HG03045 (cell line): Measurements from ENCODE around the gene GPRC5B.

Experiments
- ATAC-seq: cut with Tn5 transposase; IDR thresholded peaks from one replicate; pipeline ENCODE4 v1.9.1; 2021; ENCODE audit warnings: mild to moderate bottlenecking, moderate library complexity; ENCODE audit not compliant: unreplicated experiment

Gene GPRC5B

GRCh38 chr16:19822533-19822932 lies 62.1 kb downstream of the GPRC5B start:
- no peak for ATAC-seq

- ATAC-seq: no peak
These were observed 66.8 kb downstream of the GPRC5B start for GRCh38 chr16:19817875-19818274.

GRCh38 chr16:19817122-19817521 lies 67.5 kb downstream of the GPRC5B start:
- ATAC-seq: no peak

- no peak for ATAC-seq
These were observed 69.2 kb downstream of the GPRC5B start for GRCh38 chr16:19815418-19815817.

- ATAC-seq: no peak
These were observed 71.7 kb downstream of the GPRC5B start for GRCh38 chr16:19812986-19813385.

- no peak for ATAC-seq
These were observed 73.6 kb downstream of the GPRC5B start for GRCh38 chr16:19810817-19811731.

GRCh38 chr16:19809693-19810092 lies 75.0 kb downstream of the GPRC5B start:
- ATAC-seq: no peak

- no peak for ATAC-seq
These were observed 75.5 kb downstream of the GPRC5B start for GRCh38 chr16:19809121-19809635.

- ATAC-seq: no peak
These were observed 76.5 kb downstream of the GPRC5B start for GRCh38 chr16:19808061-19808641.
